Esophagus muscularis mucosa (tissue), 4 donors: ENCODE measurements around the gene DNAJC16. TPM values are rescaled to one million over a fixed set of nuclear protein-coding genes. Genes with fewer than 3 reads are reported as not detected.

Experiments used
- DNase-seq: peaks from one replicate; pipeline ENCODE4 v3.0.0-alpha.2; 2017; ENCODE audit errors: extremely low spot score
- H3K27ac ChIP-seq, 4 donors: fragments of 200-600 bp; sonication (generic); replicated peaks in 1 of 4; 1 replicate in 3 of 4; 2 replicates in 1 of 4; pipeline ENCODE4 v1.5.1; 2016 to 2019; ENCODE audit warnings: mild to moderate bottlenecking in 1 of 4
- H3K27me3 ChIP-seq, 4 donors: fragments of 200-600 bp; sonication (generic); one replicate each; pipeline versions ENCODE4 v1.5.1 to v1.6.0; 2016 to 2019
- H3K36me3 ChIP-seq, 4 donors: fragments of 200-600 bp; sonication (generic); one replicate each; pipeline ENCODE4 v1.5.1; 2016 to 2019
- H3K4me1 ChIP-seq, 4 donors: fragments of 200-600 bp; sonication (generic); one replicate each; pipeline ENCODE4 v1.5.1; 2016 to 2019
- H3K4me3 ChIP-seq, 4 donors: fragments of 200-600 bp; sonication (generic); 1 replicate in 2 of 4; 2 replicates in 2 of 4; pipeline ENCODE4 v1.5.1; 2016 to 2019; ENCODE audit warnings: mild to moderate bottlenecking in 4 of 4, moderate library complexity in 1 of 4
- H3K9me3 ChIP-seq, 4 donors: fragments of 200-600 bp; sonication (generic); 1 replicate in 3 of 4; 2 replicates in 1 of 4; pipeline ENCODE4 v1.5.1; 2016 to 2019
- EP300 ChIP-seq: sonication (generic); formaldehyde crosslinking; IDR thresholded peaks from one replicate; pipeline ENCODE4 v1.6.1; 2017; ENCODE audit warnings: antibody characterized with exemption
- POLR2A ChIP-seq: fragments of 450-650 bp; IDR thresholded peaks from one replicate; pipeline ENCODE4 v1.6.1; 2017; ENCODE audit warnings: antibody characterized with exemption, moderate library complexity, mild to moderate bottlenecking, low read depth
- POLR2AphosphoS5 ChIP-seq, 2 donors: sonication (generic); formaldehyde crosslinking; IDR thresholded peaks; one replicate each; pipeline ENCODE4 v1.6.1; 2017; ENCODE audit warnings: antibody characterized with exemption in 2 of 2
- WGBS: methylation state at CpG from one replicate; pipeline ENCODE4 v1.1.5; 2018; 5-methylcytosine and 5-hydroxymethylcytosine counted together
- intact Hi-C: fragments of 100-400 bp; cut with DNase I; formaldehyde crosslinking; loops from one replicate; pipeline ENCODE4 v1.15.1; 2023
- total RNA-seq, 4 donors: library from RNA; depleted of rRNA; stranded (reverse); fragments of >200 nt; gene quantifications; one replicate each; pipeline versions ENCODE4 v1.1.0 to v1.2.1, GENCODE V29; 2016
- TF ChIP-seq, protein P1 (sequence below), 3 experiments: fragments of 200-600 bp in 2 of 3; fragments of 450-650 bp in 1 of 3; sonication (generic) in 2 of 3; IDR thresholded peaks; one replicate each; pipeline ENCODE4 v1.5.1; 2017 to 2019; ENCODE audit warnings: antibody characterized with exemption in 3 of 3, mild to moderate bottlenecking in 2 of 3, moderate library complexity in 1 of 3

DNAJC16 gene
- total RNA-seq, 4 donors from 2014 or later: 12.0 to 13.0 (median 12.4) TPM

DNA sequence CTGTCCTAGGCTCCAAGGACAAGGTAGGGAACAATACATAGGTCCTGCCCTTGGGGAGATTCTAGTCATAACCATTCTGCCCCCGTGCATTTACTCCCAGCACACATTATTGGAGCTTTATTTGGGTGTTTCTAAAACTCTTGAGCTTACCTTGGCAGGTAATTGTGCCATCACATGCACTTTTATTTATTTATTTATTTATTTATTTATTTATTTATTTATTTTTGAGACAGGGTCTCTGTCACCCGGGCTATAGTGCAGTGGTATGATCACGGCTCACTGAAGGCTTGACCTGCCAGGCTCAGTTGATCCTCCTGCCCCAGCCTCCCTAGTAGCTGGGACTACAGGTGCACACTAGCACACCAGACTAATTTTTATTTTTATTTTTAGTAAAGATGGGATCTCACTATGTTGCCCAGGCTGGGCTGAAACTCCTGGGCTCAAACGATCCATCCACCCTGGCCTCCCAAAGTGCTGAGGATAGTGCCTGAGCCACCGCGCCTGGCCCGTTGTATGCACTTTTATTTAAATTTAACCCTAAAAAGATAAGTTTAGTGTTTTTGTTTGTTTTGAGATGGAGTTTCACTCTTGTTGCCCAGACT lies 49.0 kb downstream of the DNAJC16 start:
- TF ChIP-seq POLR2A (no peak), POLR2AphosphoS5 (IDR thresholded peaks at IDR 0.05) (no peak), EP300 (no peak)
- TF ChIP-seq, protein P1, sequence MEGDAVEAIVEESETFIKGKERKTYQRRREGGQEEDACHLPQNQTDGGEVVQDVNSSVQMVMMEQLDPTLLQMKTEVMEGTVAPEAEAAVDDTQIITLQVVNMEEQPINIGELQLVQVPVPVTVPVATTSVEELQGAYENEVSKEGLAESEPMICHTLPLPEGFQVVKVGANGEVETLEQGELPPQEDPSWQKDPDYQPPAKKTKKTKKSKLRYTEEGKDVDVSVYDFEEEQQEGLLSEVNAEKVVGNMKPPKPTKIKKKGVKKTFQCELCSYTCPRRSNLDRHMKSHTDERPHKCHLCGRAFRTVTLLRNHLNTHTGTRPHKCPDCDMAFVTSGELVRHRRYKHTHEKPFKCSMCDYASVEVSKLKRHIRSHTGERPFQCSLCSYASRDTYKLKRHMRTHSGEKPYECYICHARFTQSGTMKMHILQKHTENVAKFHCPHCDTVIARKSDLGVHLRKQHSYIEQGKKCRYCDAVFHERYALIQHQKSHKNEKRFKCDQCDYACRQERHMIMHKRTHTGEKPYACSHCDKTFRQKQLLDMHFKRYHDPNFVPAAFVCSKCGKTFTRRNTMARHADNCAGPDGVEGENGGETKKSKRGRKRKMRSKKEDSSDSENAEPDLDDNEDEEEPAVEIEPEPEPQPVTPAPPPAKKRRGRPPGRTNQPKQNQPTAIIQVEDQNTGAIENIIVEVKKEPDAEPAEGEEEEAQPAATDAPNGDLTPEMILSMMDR (IDR thresholded peaks at IDR 0.05): no peak
- intact Hi-C loops: no loop called here
- no peak for DNase-seq
- H3K9me3 ChIP-seq: no peaks in the 10 kb centered on the region
- H3K27ac ChIP-seq: no peak overlapping the region
- H3K4me1 ChIP-seq: peaks cover 0 to 6% (median 3%) of the 10 kb centered on the region in 4 donors
- WGBS: 99% methylated on average over 7 of the region's 7 CpGs
- no peak overlapping the region for H3K4me3 ChIP-seq
- no peaks in the 10 kb centered on the region for H3K27me3 ChIP-seq
- H3K36me3 ChIP-seq: peaks cover 0 to 21% (median 6%) of the 10 kb centered on the region in 4 donors

DNA sequence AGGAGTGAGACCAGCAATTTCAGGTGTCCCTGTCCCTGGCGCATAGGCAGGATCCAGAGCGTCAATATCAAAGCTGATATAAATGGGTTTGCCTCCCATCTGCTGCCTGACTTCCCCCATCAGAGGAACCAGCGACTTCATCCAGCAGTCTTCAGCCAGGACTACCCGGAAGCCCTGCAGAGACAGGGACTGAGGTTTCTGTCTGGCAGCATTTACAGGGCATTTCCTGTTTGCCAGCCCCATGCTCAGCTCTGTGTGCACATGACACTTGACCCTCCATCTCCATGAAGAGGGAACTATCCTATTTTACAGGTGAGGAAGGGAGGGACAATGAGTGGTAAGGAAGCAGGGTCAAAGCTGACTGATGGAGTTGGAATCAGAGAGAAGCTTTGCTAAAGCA lies 51.0 kb downstream of the DNAJC16 start:
- Histone ChIP-seq H3K4me1 (peaks cover 0 to 6% (median 3%) of the 10 kb centered on the region in 4 donors), H3K9me3 (no peaks in the 10 kb centered on the region), H3K27me3 (no peaks in the 10 kb centered on the region), H3K4me3 (no peak overlapping the region), H3K36me3 (peaks cover 0 to 12% (median 2%) of the 10 kb centered on the region in 4 donors), H3K27ac (no peak overlapping the region)
- TF ChIP-seq EP300 (no peak), POLR2AphosphoS5 (IDR thresholded peaks at IDR 0.05) (no peak), POLR2A (no peak)
- TF ChIP-seq, protein P1 (IDR thresholded peaks at IDR 0.05): no peak
- intact Hi-C loops: no loop called here
- WGBS: 77% methylated on average over 4 of the region's 4 CpGs
- DNase-seq: no peak

GRCh38 chr1:15578921-15579682 lies 52.5 kb downstream of the DNAJC16 start:
- WGBS: 82% methylated on average over 15 of the region's 16 CpGs
- no peaks in the 10 kb centered on the region for H3K9me3 ChIP-seq
- no peak for DNase-seq

DNA sequence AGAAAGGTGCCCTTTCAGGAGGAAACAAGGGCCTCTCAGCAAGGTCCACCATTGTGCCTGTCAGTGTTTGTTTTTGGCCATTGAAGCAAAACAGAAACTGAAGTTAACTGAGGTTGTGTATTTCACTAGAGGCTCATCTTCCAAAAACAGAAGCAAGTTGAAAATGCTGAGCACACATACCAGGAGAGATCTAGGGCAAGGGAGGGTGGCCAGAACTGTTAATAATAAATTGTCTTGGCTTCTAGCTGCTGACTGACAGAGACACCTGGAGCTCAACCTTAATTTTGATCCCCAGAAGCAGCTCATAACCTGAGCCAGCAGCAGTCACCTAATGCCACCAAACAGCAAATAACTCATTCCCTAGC lies 53.0 kb downstream of the DNAJC16 start:
- peaks cover 4 to 12% (median 9%) of the 10 kb centered on the region in 4 donors for H3K4me1 ChIP-seq

More at GRCh38 chr1:15578921-15579682, 52.5 kb downstream of the DNAJC16 start:
- Histone ChIP-seq H3K4me1 (peaks cover 0 to 6% (median 3%) of the 10 kb centered on the region in 4 donors), H3K4me3 (no peak overlapping the region), H3K27me3 (peaks cover 0 to 3% (median 1%) of the 10 kb centered on the region in 4 donors), H3K27ac (no peak overlapping the region), H3K36me3 (peaks cover 0 to 9% (median 2%) of the 10 kb centered on the region in 4 donors)
- no peak for TF ChIP-seq EP300
- no peak for TF ChIP-seq POLR2AphosphoS5 (IDR thresholded peaks at IDR 0.05)
- TF ChIP-seq, protein P1 (IDR thresholded peaks at IDR 0.05): no peak
- no peak for TF ChIP-seq POLR2A
- intact Hi-C loops: no loop called here

More for the DNA sequence above, 53.0 kb downstream of the DNAJC16 start:
- DNase-seq: no peak
- TF ChIP-seq EP300 (no peak), POLR2A (no peak), POLR2AphosphoS5 (IDR thresholded peaks at IDR 0.05) (no peak)
- TF ChIP-seq, protein P1 (IDR thresholded peaks at IDR 0.05): no peak
- peaks cover 0 to 6% (median 2%) of the 10 kb centered on the region in 4 donors for H3K36me3 ChIP-seq
- H3K9me3 ChIP-seq: no peaks in the 10 kb centered on the region
- intact Hi-C loops: no loop called here
- H3K4me3 ChIP-seq: no peak overlapping the region
- H3K27ac ChIP-seq: no peak overlapping the region
- H3K27me3 ChIP-seq: peaks cover 0 to 8% (median 3%) of the 10 kb centered on the region in 4 donors
